ENCODE results near the gene ACLY. TPM values are rescaled to one million over a fixed set of nuclear protein-coding genes. Genes with fewer than 3 reads are reported as not detected.

Gene ACLY
- total and polyA plus RNA-seq, 8 donors = 73.0 to 204 (median 87.3) TPM

- no peak for ATAC-seq
- H3K4me3 ChIP-seq = no peak overlapping the region
- no peaks in the 10 kb centered on the region for H3K9me3 ChIP-seq
- no peaks in the 10 kb centered on the region for H3K27me3 ChIP-seq
- no peak for TF ChIP-seq CTCF (IDR thresholded peaks at IDR 0.05)
- H3K36me3 ChIP-seq = peaks cover 5 to 100% of the 10 kb centered on the region in 2 donors
- no peak overlapping the region for H3K27ac ChIP-seq
- H3K4me1 ChIP-seq = no peaks in the 10 kb centered on the region
- no peak for DNase-seq
- intact Hi-C loops (cut with DNase I) = no loop called here
Measured at GRCh38 chr17:41904242-41904841, 14.4 kb downstream of the ACLY start.

- H3K36me3 ChIP-seq = peaks cover 5 to 100% of the 10 kb centered on the region in 2 donors
- DNase-seq (no peak), ATAC-seq (no peak)
- no peaks in the 10 kb centered on the region for H3K4me1 ChIP-seq
- intact Hi-C loops (cut with DNase I) = no loop called here
- H3K27me3 ChIP-seq = no peaks in the 10 kb centered on the region
- no peak overlapping the region for H3K4me3 ChIP-seq
- H3K27ac ChIP-seq = no peak overlapping the region
- no peaks in the 10 kb centered on the region for H3K9me3 ChIP-seq
- no peak for TF ChIP-seq CTCF (IDR thresholded peaks at IDR 0.05)
Measured at GRCh38 chr17:41901646-41902045, 17.1 kb downstream of the ACLY start.

GRCh38 chr17:41896726-41897125 lies 22.0 kb downstream of the ACLY start:
- DNase-seq = no peak
- no peak for ATAC-seq
- Histone ChIP-seq H3K4me3 (no peak overlapping the region), H3K27me3 (no peaks in the 10 kb centered on the region), H3K36me3 (peaks cover 0 to 100% of the 10 kb centered on the region in 2 donors), H3K4me1 (no peaks in the 10 kb centered on the region), H3K9me3 (no peaks in the 10 kb centered on the region), H3K27ac (no peak overlapping the region)
- intact Hi-C loops (cut with DNase I) = no loop called here
- TF ChIP-seq CTCF (IDR thresholded peaks at IDR 0.05) = no peak

GRCh38 chr17:41895617-41896016 lies 23.1 kb downstream of the ACLY start:
- Histone ChIP-seq H3K36me3 (peaks cover 0 to 100% of the 10 kb centered on the region in 2 donors), H3K4me1 (no peaks in the 10 kb centered on the region), H3K27me3 (no peaks in the 10 kb centered on the region), H3K4me3 (no peak overlapping the region), H3K27ac (no peak overlapping the region), H3K9me3 (no peaks in the 10 kb centered on the region)
- peak in 2 of 4 donors; percentile 34 to 46 for DNase-seq
- TF ChIP-seq CTCF (IDR thresholded peaks at IDR 0.05) = no peak
- ATAC-seq = peak; percentile 22
- intact Hi-C loops (cut with DNase I) = no loop called here

GRCh38 chr17:41894791-41895331 lies 23.9 kb downstream of the ACLY start:
- Histone ChIP-seq H3K27me3 (no peaks in the 10 kb centered on the region), H3K4me1 (no peaks in the 10 kb centered on the region), H3K27ac (no peak overlapping the region), H3K4me3 (no peak overlapping the region), H3K36me3 (peaks cover 0 to 100% of the 10 kb centered on the region in 2 donors), H3K9me3 (no peaks in the 10 kb centered on the region)
- ATAC-seq = peak; percentile 26
- intact Hi-C loops (cut with DNase I) = no loop called here
- no peak for TF ChIP-seq CTCF (IDR thresholded peaks at IDR 0.05)
- peak in 1 of 4 donors; percentile 30 for DNase-seq
